HG03175 (cell line): Measurements from ENCODE around the gene IMPG2.
A peak's percentile ranks its signal among the peaks of the same experiment; 100 is the strongest.

Experiments used
- ATAC-seq: cut with Tn5 transposase; IDR thresholded peaks from one replicate; pipeline ENCODE4 v1.9.1; 2021; ENCODE audit warnings: mild to moderate bottlenecking, moderate library complexity; ENCODE audit not compliant: unreplicated experiment

The IMPG2 gene

GRCh38 chr3:101243285-101244211 is 76.8 kb downstream of the IMPG2 start:
- no peak for ATAC-seq

- ATAC-seq = no peak
Observed at GRCh38 chr3:101240719-101241399, 79.5 kb downstream of the IMPG2 start.

- no peak for ATAC-seq
Observed at GRCh38 chr3:101235048-101235447, 85.3 kb downstream of the IMPG2 start.

- no peak for ATAC-seq
Observed at GRCh38 chr3:101230618-101231017, 89.8 kb downstream of the IMPG2 start.

GRCh38 chr3:101229681-101230080 is 90.7 kb downstream of the IMPG2 start:
- no peak for ATAC-seq

- ATAC-seq = no peak
Observed at GRCh38 chr3:101228441-101228840, 91.9 kb downstream of the IMPG2 start.

GRCh38 chr3:101224739-101225138 is 95.6 kb downstream of the IMPG2 start:
- ATAC-seq = no peak

GRCh38 chr3:101223016-101223415 is 97.4 kb downstream of the IMPG2 start:
- no peak for ATAC-seq

- ATAC-seq = no peak
Observed at GRCh38 chr3:101219842-101220560, 100.4 kb downstream of the IMPG2 start.

- peak; percentile 43 for ATAC-seq
Observed at GRCh38 chr3:101217472-101218245, 102.7 kb downstream of the IMPG2 start.

- ATAC-seq = peak; percentile 56
Observed at GRCh38 chr3:101216710-101217465, 103.5 kb downstream of the IMPG2 start.

- ATAC-seq = no peak
Observed at GRCh38 chr3:101212730-101213129, 107.6 kb downstream of the IMPG2 start.

- no peak for ATAC-seq
Observed at GRCh38 chr3:101204246-101204645, 116.1 kb downstream of the IMPG2 start.

- ATAC-seq = no peak
Observed at GRCh38 chr3:101203411-101203810, 117.0 kb downstream of the IMPG2 start.

- no peak for ATAC-seq
Observed at GRCh38 chr3:101202640-101203039, 117.7 kb downstream of the IMPG2 start.

GRCh38 chr3:101200461-101200860 is 119.9 kb downstream of the IMPG2 start:
- ATAC-seq = no peak

- ATAC-seq = no peak
Observed at GRCh38 chr3:101195951-101196713, 124.2 kb downstream of the IMPG2 start.

GRCh38 chr3:101194392-101194791 is 126.0 kb downstream of the IMPG2 start:
- ATAC-seq = no peak

- ATAC-seq = no peak
Observed at GRCh38 chr3:101193957-101194356, 126.4 kb downstream of the IMPG2 start.
